ENCODE measurements around the gene NUP50. TPM values are rescaled to one million over a fixed set of nuclear protein-coding genes. Genes with fewer than 3 reads are reported as not detected.

Gene NUP50, protein sequence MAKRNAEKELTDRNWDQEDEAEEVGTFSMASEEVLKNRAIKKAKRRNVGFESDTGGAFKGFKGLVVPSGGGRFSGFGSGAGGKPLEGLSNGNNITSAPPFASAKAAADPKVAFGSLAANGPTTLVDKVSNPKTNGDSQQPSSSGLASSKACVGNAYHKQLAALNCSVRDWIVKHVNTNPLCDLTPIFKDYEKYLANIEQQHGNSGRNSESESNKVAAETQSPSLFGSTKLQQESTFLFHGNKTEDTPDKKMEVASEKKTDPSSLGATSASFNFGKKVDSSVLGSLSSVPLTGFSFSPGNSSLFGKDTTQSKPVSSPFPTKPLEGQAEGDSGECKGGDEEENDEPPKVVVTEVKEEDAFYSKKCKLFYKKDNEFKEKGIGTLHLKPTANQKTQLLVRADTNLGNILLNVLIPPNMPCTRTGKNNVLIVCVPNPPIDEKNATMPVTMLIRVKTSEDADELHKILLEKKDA
- total RNA-seq: 10 to 100 TPM; 26.4 to 57.2 (median 31.4) TPM
- long read RNA-seq, full-length matches to known transcripts: 2 of 3 reads
- long read RNA-seq, partial matches to known transcripts: 0 of 3 reads
- long read RNA-seq, other reads (novel, unspliced or antisense): 1 of 3 reads

DNA sequence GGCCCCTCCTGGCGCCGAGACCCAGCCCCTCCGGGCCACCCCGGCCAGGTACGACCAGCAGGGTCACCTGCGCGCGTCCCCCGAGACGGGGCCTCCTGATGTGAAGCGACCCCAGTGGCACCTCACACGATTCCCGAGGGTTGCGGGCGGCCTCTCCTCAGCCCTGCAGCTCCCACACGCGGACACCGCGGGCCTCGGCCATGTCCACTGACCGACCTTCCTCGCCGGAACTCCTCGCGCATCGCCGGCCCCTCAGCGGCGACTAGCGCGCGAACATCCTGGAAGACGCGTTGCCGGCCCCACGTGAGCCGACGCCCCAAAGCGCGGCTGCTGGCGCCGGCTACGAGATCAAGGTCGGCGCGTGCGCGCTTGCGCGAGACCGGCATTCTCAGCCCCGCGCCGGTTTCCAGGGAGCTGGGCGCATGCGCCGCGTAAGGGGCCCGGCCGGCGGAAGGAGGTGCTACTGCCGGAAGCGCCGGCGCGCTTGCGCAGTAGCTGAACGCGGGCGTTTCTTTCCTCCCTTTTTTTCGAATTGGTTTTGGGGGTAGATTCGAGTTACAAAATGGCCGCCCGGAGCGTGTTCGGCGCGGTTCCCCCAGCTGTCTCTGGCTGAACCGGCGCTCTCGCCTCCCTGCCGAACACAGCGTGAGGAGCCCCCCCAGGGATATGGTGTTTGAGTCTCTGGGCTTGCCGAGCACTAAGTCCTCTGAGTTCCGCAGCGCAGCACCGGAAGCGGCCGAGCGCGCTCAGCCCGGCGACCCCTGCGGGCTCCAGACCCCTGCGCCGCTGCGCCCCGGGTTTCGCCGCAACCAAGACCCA is at the start of gene NUP50:
NUP50 (plus strand) TSS at position 475 of the 819 bp plus-strand sequence. CDS start 4,253 bp downstream, outside the sequence.
- H3K4me1 ChIP-seq: peaks cover 0 to 52% (median 15%) of the 10 kb centered on the region in 4 donors
- 0% methylated on average over 6 of the region's 100 CpGs for WGBS (ENCODE audit: insufficient coverage, low coverage, low lambda C conversion rate, missing lambda C conversion rate)
- ATAC-seq (peak; percentile 69 to 84 (median 82)), DNase-seq (peak; percentile 96 to 97 (median 96))
- peak; percentile 94 for TF ChIP-seq POLR2A (IDR thresholded peaks at IDR 0.05)
- TF ChIP-seq, protein P1, sequence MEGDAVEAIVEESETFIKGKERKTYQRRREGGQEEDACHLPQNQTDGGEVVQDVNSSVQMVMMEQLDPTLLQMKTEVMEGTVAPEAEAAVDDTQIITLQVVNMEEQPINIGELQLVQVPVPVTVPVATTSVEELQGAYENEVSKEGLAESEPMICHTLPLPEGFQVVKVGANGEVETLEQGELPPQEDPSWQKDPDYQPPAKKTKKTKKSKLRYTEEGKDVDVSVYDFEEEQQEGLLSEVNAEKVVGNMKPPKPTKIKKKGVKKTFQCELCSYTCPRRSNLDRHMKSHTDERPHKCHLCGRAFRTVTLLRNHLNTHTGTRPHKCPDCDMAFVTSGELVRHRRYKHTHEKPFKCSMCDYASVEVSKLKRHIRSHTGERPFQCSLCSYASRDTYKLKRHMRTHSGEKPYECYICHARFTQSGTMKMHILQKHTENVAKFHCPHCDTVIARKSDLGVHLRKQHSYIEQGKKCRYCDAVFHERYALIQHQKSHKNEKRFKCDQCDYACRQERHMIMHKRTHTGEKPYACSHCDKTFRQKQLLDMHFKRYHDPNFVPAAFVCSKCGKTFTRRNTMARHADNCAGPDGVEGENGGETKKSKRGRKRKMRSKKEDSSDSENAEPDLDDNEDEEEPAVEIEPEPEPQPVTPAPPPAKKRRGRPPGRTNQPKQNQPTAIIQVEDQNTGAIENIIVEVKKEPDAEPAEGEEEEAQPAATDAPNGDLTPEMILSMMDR (IDR thresholded peaks at IDR 0.05): peak in 1 of 4 donors; percentile 7
- H3K9me3 ChIP-seq: no peaks in the 10 kb centered on the region
- H3K27ac ChIP-seq: peak within 1 kb of the TSS; percentile 73 to 89 (median 88)
- H3K27me3 ChIP-seq: no peaks in the 10 kb centered on the region
- intact Hi-C loops (cut with DNase I): no loop called here
- H3K4me3 ChIP-seq: peak within 1 kb of the TSS; percentile 60 to 74 (median 63)
- H3K36me3 ChIP-seq: peaks cover 0 to 20% (median 7%) of the 10 kb centered on the region in 4 donors

DNA sequence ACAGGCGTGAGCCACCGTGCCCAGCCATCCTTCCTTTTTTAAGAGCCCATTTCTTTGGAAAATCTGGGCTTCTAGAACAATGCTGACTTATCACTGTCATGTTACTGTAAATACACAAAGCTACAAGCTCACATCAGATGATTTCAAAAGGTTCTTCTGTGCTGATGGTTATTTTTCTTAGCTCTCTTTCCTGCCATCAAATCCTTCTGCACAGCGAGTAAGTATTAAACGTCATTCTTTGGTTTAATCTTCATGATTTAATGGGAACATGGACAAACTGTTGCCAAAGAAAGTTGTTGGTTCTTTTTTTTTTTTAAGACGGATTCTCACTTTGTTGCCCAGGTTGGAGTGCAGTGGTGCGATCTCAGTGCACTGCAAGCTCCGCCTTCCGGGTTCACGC is 43.3 kb upstream of the NUP50 start:
- no peak overlapping the region for H3K4me3 ChIP-seq
- no peaks in the 10 kb centered on the region for H3K4me1 ChIP-seq
- DNase-seq (no peak), ATAC-seq (no peak)
- no peak overlapping the region for H3K27ac ChIP-seq
- intact Hi-C loops (cut with DNase I): no loop called here
- H3K36me3 ChIP-seq: no peaks in the 10 kb centered on the region
- no peaks in the 10 kb centered on the region for H3K9me3 ChIP-seq
- TF ChIP-seq, protein P1 (IDR thresholded peaks at IDR 0.05): no peak
- no peak for TF ChIP-seq POLR2A (IDR thresholded peaks at IDR 0.05)
- WGBS (ENCODE audit: insufficient coverage, low coverage, low lambda C conversion rate, missing lambda C conversion rate): 72% methylated on average over 8 of the region's 9 CpGs
- H3K27me3 ChIP-seq: no peaks in the 10 kb centered on the region

DNA sequence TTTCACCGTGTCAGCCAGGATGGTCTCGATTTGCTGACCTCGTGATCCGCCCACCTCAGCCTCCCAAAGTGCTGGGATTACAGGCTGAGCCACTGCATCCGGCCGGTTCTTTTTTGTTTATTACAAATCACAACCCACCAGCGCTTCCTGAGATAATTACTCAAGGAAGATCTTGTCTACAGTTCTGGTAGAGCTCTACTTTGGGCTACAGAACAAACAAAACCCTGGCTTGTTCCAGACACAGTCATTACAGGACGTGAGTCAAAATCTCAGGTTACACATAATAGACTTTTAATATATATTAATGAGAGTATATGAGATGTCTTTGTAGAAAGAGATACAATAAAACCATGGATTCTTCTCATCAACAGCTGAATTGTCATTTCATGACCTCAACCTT is 42.8 kb upstream of the NUP50 start:
- Histone ChIP-seq H3K9me3 (no peaks in the 10 kb centered on the region), H3K27me3 (no peaks in the 10 kb centered on the region), H3K4me3 (no peak overlapping the region), H3K27ac (no peak overlapping the region), H3K36me3 (no peaks in the 10 kb centered on the region), H3K4me1 (no peaks in the 10 kb centered on the region)
- intact Hi-C loops (cut with DNase I): no loop called here
- peak in 2 of 4 donors; percentile 52 for ATAC-seq
- 57% methylated on average over 8 of the region's 8 CpGs for WGBS (ENCODE audit: insufficient coverage, low coverage, low lambda C conversion rate, missing lambda C conversion rate)
- DNase-seq: no peak
- no peak for TF ChIP-seq POLR2A (IDR thresholded peaks at IDR 0.05)

DNA sequence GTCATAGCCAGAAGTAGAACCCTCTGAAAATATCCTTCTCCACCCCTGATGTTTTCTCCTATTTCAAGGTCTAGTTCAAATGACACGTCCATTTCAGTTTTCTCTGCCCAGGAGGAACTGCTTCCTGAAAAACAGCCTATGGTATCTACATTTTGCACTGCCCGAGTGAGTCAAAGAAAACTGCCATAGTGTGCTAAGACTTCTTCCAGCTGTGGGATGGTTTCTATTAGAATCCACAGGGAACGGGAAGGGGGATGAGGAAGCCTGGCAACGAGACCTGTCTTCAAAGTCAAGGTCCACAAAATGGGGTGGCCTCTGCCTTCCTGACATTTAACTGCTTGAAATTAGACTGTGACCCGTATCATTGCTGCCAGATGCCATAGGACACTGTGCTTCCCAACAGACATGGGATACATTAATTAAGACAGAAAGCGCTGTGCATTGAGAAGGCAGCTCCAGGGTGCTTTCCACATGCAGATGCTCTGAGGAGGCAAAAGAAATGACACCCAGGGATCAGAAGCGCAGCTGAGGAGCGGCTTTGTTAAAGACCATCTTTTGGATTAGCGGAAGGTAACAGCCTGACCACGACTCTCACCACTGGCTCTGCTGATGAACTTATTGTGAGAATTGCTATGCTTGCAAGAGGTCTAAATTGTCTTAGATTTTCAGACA is 39.4 kb upstream of the NUP50 start:
- 45% methylated on average over 9 of the region's 10 CpGs for WGBS (ENCODE audit: insufficient coverage, low coverage, low lambda C conversion rate, missing lambda C conversion rate)
- H3K36me3 ChIP-seq: no peaks in the 10 kb centered on the region
- no peak overlapping the region for H3K4me3 ChIP-seq
- H3K4me1 ChIP-seq: no peaks in the 10 kb centered on the region
- ATAC-seq (no peak), DNase-seq (no peak)
- no peak overlapping the region for H3K27ac ChIP-seq
- intact Hi-C loops (cut with DNase I): no loop called here
- TF ChIP-seq, protein P1 (IDR thresholded peaks at IDR 0.05): no peak
- TF ChIP-seq POLR2A (IDR thresholded peaks at IDR 0.05): no peak
- no peaks in the 10 kb centered on the region for H3K27me3 ChIP-seq
- H3K9me3 ChIP-seq: no peaks in the 10 kb centered on the region

Data from right lobe of liver (tissue), 6 donors.